22Rv1 (cell line): ENCODE results near the gene NIPSNAP2.
"Not testable (repeated sequence)": the region's sequence is repeated elsewhere in the genome, so short reads cannot be mapped to it uniquely, and the experiment has no call there.

Experiments used
- ZFX ChIP-seq: fragments of 450-650 bp; IDR thresholded peaks from 2 replicates; pipeline ENCODE4 v1.6.1; 2017; ENCODE audit warnings: antibody characterized with exemption, borderline replicate concordance
- TF ChIP-seq, protein P1 (sequence below): fragments of 450-650 bp; IDR thresholded peaks from 2 replicates; pipeline ENCODE4 v1.5.1; 2017; ENCODE audit warnings: mild to moderate bottlenecking

- TF ChIP-seq, protein P1, sequence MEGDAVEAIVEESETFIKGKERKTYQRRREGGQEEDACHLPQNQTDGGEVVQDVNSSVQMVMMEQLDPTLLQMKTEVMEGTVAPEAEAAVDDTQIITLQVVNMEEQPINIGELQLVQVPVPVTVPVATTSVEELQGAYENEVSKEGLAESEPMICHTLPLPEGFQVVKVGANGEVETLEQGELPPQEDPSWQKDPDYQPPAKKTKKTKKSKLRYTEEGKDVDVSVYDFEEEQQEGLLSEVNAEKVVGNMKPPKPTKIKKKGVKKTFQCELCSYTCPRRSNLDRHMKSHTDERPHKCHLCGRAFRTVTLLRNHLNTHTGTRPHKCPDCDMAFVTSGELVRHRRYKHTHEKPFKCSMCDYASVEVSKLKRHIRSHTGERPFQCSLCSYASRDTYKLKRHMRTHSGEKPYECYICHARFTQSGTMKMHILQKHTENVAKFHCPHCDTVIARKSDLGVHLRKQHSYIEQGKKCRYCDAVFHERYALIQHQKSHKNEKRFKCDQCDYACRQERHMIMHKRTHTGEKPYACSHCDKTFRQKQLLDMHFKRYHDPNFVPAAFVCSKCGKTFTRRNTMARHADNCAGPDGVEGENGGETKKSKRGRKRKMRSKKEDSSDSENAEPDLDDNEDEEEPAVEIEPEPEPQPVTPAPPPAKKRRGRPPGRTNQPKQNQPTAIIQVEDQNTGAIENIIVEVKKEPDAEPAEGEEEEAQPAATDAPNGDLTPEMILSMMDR, result not testable (repeated sequence)
- TF ChIP-seq ZFX, result not testable (repeated sequence)
Measured at GRCh38 chr7:55952352-55952671, 12.1 kb upstream of the NIPSNAP2 start.
